ENCODE measurements around the gene TMEM87A.

The TMEM87A gene

GRCh38 chr15:42198516-42198915 lies 74.7 kb downstream of the TMEM87A start:
- H3K36me3 ChIP-seq (ENCODE audit: control insufficient read depth in 2 of 2, insufficient read depth in 1 of 2, low read length in 2 of 2) = peaks cover 0 to 23% of the 10 kb centered on the region in 2 experiments; a peak in 2 of 3 replicates
- H3K27ac ChIP-seq (ENCODE audit: extremely low read depth, low read depth, low read length) = no peak overlapping the region
- H3K4me3 ChIP-seq (ENCODE audit: low read depth, low read length) = no peak overlapping the region
- ChIA-PET POLR2A (no interaction called here), CTCF (no interaction called here)
- H3K9me3 ChIP-seq (ENCODE audit: control insufficient read depth, insufficient read depth, low read depth, low read length) = no peaks in the 10 kb centered on the region
- TF ChIP-seq ZFHX2 (tag by site-specific recombination; conservative IDR thresholded peaks at IDR 0.05) = no peak
- no peak for TF ChIP-seq ZNF677 (tag by site-specific recombination; IDR thresholded peaks at IDR 0.05)
- TF ChIP-seq ATF2 (tag by site-specific recombination; IDR thresholded peaks at IDR 0.05; ENCODE audit: low read depth) = no peak
- TF ChIP-seq ZNF660 (tag by site-specific recombination; IDR thresholded peaks at IDR 0.05) = no peak
- no peak for TF ChIP-seq ZNF433 (tag by site-specific recombination; IDR thresholded peaks at IDR 0.05; ENCODE audit: low read depth)
- no peak for TF ChIP-seq PRDM2 (tag by site-specific recombination; IDR thresholded peaks at IDR 0.05; ENCODE audit: borderline replicate concordance)
- no peak for TF ChIP-seq KLF17 (tag by site-specific recombination; IDR thresholded peaks at IDR 0.05)
- no peak for TF ChIP-seq GLIS1 (tag by site-specific recombination; IDR thresholded peaks at IDR 0.05)
- TF ChIP-seq ZNF311 (tag by site-specific recombination; IDR thresholded peaks at IDR 0.05; ENCODE audit: borderline replicate concordance) = no peak
- TF ChIP-seq ZNF37A (tag by site-specific recombination; IDR thresholded peaks at IDR 0.05) = no peak
- no peak for TF ChIP-seq ZNF560 (tag by site-specific recombination; IDR thresholded peaks at IDR 0.05; ENCODE audit: borderline replicate concordance)
- TF ChIP-seq YY2 (tag by site-specific recombination; IDR thresholded peaks at IDR 0.05) = no peak
- no peak for TF ChIP-seq ZNF558 (tag by site-specific recombination; IDR thresholded peaks at IDR 0.05)
- TF ChIP-seq ZNF785 (tag by site-specific recombination; IDR thresholded peaks at IDR 0.05) = no peak
- no peak for TF ChIP-seq ZNF548 (tag by site-specific recombination; IDR thresholded peaks at IDR 0.05)
- no peak for TF ChIP-seq SETDB1 (IDR thresholded peaks at IDR 0.05; ENCODE audit: insufficient read length, low read length)
- no peak for TF ChIP-seq ZNF830 (tag by site-specific recombination; IDR thresholded peaks at IDR 0.05; ENCODE audit: low read depth)
- no peaks in the 10 kb centered on the region for H3K4me1 ChIP-seq (ENCODE audit: control insufficient read depth, insufficient read depth, low read length)

GRCh38 chr15:42194513-42194912 lies 78.7 kb downstream of the TMEM87A start:
- CTCF ChIA-PET = no interaction called here
- no peak overlapping the region for H3K27ac ChIP-seq (ENCODE audit: extremely low read depth, low read depth, low read length)
- H3K4me1 ChIP-seq (ENCODE audit: control insufficient read depth, insufficient read depth, low read length) = no peaks in the 10 kb centered on the region
- no peaks in the 10 kb centered on the region for H3K9me3 ChIP-seq (ENCODE audit: control insufficient read depth, insufficient read depth, low read depth, low read length)
- POLR2A ChIA-PET = interaction anchor here (0.6 kb wide), 1 partner anchor 46 kb away, joined by 3 read pairs; no protein-coding TSS in a partner anchor
- H3K4me3 ChIP-seq (ENCODE audit: low read depth, low read length) = no peak overlapping the region
- peaks cover 0 to 38% of the 10 kb centered on the region in 2 experiments; a peak in 2 of 3 replicates for H3K36me3 ChIP-seq (ENCODE audit: control insufficient read depth in 2 of 2, insufficient read depth in 1 of 2, low read length in 2 of 2)
- TF ChIP-seq ZNF335 (tag by site-specific recombination; conservative IDR thresholded peaks at IDR 0.05) = peak; percentile 32
- no peak for TF ChIP-seq ZNF843 (tag by site-specific recombination; IDR thresholded peaks at IDR 0.05)
- no peak for TF ChIP-seq ZNF133 (tag by site-specific recombination; IDR thresholded peaks at IDR 0.05)
- no peak for TF ChIP-seq ZNF19 (tag by site-specific recombination; IDR thresholded peaks at IDR 0.05; ENCODE audit: low read depth)
- TF ChIP-seq ZNF610 (tag by site-specific recombination; IDR thresholded peaks at IDR 0.05; ENCODE audit: borderline replicate concordance) = no peak
- TF ChIP-seq ZNF600 (tag by site-specific recombination; IDR thresholded peaks at IDR 0.05) = 0 out of 2 replicates have a peak, but pooled peaks have one; percentile 35
- TF ChIP-seq TSHZ1 (tag by site-specific recombination; IDR thresholded peaks at IDR 0.05; ENCODE audit: borderline replicate concordance) = 0 out of 2 replicates have a peak, but pooled peaks have one; percentile 41
- TF ChIP-seq TCF7L2 (IDR thresholded peaks at IDR 0.05; ENCODE audit: borderline replicate concordance, low read depth, low read length) = no peak

Measured in HEK293 (cell line).